Esophagus (tissue), 2 donors: ENCODE results near the gene E2F2. TPM values are rescaled to one million over a fixed set of nuclear protein-coding genes. Genes with fewer than 3 reads are reported as not detected.

Experiments
- H3K27ac ChIP-seq, 2 donors: one replicate each; pipeline ENCODE4 v1.5.1; 2013; ENCODE audit warnings: low read depth in 2 of 2, mild to moderate bottlenecking in 2 of 2, inconsistent platforms in 1 of 2, low read length in 1 of 2, moderate library complexity in 1 of 2
- H3K27me3 ChIP-seq, 2 donors: one replicate each; pipeline ENCODE4 v1.6.1; 2013; ENCODE audit warnings: low read length in 2 of 2, control low read depth in 1 of 2, mild to moderate bottlenecking in 1 of 2; ENCODE audit not compliant: insufficient read depth in 2 of 2, control insufficient read depth in 1 of 2
- H3K36me3 ChIP-seq, 2 donors: one replicate each; pipeline ENCODE4 v1.6.1; 2013; ENCODE audit warnings: low read length in 1 of 2; ENCODE audit not compliant: control insufficient read depth in 2 of 2, insufficient read depth in 2 of 2
- H3K4me1 ChIP-seq, 2 donors: one replicate each; pipeline ENCODE4 v1.6.1; 2013; ENCODE audit warnings: low read length in 1 of 2; ENCODE audit not compliant: control insufficient read depth in 2 of 2, insufficient read depth in 2 of 2
- H3K4me3 ChIP-seq, 2 donors: one replicate each; pipeline ENCODE4 v1.5.1; 2013; ENCODE audit warnings: low read length in 2 of 2, mild to moderate bottlenecking in 2 of 2, low read depth in 1 of 2, moderate library complexity in 1 of 2
- H3K9me3 ChIP-seq, 2 donors: one replicate each; pipeline ENCODE4 v1.6.1; 2013; ENCODE audit warnings: mild to moderate bottlenecking in 2 of 2, low read depth in 1 of 2, low read length in 1 of 2, moderate library complexity in 1 of 2; ENCODE audit not compliant: control insufficient read depth in 2 of 2, insufficient read depth in 1 of 2
- WGBS, 2 donors: extraction: QIAGEN DNeasy Blood & Tissue Kit; methylation state at CpG; one replicate each; pipeline ENCODE4 v1.1.7; 2013; 5-methylcytosine and 5-hydroxymethylcytosine counted together
- polyA plus RNA-seq, 2 donors: library from polyadenylated mRNA; stranded (reverse); fragments of 200-250 nt; gene quantifications; one replicate each; pipeline ENCODE4 v1.2.3, GENCODE V29; 2013
- donor health status: healthy with polysubstance abuse.
- donor health status: Bipolar disorder and iron deficiency.

The E2F2 gene
- polyA plus RNA-seq, 2 donors, result 5.4 to 7.4 TPM

DNA sequence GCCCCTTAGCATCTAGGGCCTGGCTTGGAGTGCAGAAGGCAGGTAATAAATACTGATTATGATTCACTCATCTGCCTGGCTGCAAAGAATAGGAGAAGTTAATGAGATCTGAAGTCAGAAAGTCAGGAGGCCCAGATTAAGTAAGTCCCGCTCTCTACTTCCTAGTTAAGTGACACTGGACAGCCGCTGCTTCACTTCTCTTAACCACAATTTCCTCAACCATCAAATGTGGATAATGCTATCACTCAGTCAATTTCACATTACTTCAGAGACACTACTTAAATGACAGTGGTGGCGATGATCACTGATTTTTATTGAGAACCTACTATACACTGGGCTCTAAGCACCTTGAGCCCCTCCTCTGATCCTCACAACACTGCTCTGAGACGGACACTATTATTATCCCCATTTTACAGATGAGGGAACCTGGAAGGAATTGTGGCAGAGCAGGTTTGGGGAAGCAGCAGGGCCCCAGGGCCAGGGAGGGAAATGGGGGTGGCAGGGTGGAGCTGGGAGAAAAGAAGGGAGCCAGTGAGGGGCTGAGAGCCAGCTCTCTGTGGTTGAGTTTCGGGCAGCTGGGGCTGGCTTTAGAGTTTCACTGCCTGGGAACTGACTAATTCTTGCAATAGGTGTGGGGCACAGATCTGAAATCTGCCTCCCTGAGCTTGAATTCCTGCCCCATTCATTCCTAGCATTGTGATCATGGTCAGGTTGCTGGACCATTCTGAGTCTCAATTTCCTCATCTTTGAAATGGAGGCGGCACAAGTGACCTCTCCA, 2.4 kb upstream of the E2F2 start:
- H3K27me3 ChIP-seq, result no peaks in the 10 kb centered on the region
- 55 to 61% methylated on average over 6 of the region's 6 CpGs for WGBS, 2 donors
- peaks cover 2 to 8% of the 10 kb centered on the region in 2 donors for H3K4me1 ChIP-seq
- peak overlapping the region; percentile 93 to 95 for H3K27ac ChIP-seq
- no peak overlapping the region for H3K4me3 ChIP-seq
- H3K36me3 ChIP-seq, result no peaks in the 10 kb centered on the region
- H3K9me3 ChIP-seq, result no peaks in the 10 kb centered on the region

DNA sequence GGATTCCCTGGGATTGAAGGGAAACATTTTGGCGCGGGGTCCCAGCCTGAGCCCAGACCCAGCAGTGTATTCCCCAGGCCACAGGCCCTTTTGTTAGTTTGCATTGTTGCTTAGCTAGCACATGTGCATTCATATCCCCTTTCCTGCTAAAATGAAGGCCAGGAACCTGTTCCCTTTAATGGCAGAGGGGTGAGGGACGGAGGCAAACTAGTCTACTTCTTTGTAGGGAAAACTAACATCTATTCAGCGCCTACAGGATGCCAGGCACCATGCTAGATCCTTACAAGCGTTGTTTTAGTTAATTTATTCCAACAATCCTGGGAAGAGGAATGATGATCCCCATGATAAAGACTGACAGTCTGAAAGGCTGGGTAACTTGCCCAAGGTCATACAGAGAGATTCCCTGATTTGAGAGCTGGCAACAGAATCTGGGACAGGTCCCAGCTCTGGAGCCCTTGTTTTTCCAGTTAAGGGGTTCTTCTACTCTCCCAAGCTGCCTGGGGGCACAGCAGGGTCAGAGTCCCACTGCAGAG, 595 bp upstream of the E2F2 start:
- no peaks in the 10 kb centered on the region for H3K36me3 ChIP-seq

DNA sequence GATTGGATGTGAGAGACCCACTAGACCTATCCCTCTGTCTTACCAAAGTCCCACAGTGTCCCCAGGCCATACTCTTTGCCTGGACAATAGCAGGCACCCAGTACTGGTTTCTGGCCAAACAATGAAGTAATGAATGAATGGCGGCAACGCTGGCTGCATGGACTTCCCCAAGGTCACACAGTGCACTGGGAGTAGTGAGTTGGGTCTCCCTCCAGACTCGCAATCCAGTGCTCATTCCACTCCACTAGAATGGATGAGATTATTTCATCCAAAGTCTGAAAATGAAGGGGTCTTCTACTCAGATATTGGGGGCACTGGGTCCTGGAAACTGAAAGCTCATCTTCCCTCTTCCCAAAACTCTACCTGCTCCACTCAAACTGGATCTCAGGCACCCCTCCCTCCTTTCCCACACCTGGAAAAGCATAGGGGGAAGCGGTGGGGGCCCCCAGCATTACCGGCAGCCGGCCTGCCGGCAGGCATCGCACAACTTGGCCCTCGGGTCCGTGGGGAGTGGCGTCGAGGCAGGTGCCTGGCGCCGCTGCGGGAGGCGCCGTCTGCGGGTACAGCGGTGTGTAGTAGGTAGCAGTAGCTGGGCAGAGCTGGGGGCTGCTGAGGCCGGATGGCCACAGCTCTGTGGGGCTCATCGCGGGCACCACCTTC, 816 bp downstream of the E2F2 start:
- H3K9me3 ChIP-seq, result no peaks in the 10 kb centered on the region
- H3K27ac ChIP-seq, result peak overlapping the region; percentile 87 to 91
- peaks cover 2 to 28% of the 10 kb centered on the region in 2 donors for H3K4me1 ChIP-seq
- 4 to 5% methylated on average over 22 of the region's 22 CpGs for WGBS, 2 donors
- H3K4me3 ChIP-seq, result peak overlapping the region; percentile 60 to 67
- no peaks in the 10 kb centered on the region for H3K27me3 ChIP-seq
- H3K36me3 ChIP-seq, result no peaks in the 10 kb centered on the region

More for the DNA sequence above, 595 bp upstream of the E2F2 start:
- Histone ChIP-seq H3K4me1 (peaks cover 2 to 21% of the 10 kb centered on the region in 2 donors), H3K27ac (peak overlapping the region; percentile 92 to 93), H3K4me3 (peak overlapping the region in 1 of 2 donors; percentile 33), H3K27me3 (no peaks in the 10 kb centered on the region), H3K9me3 (no peaks in the 10 kb centered on the region)
- WGBS, 2 donors, result 22 to 37% methylated on average over 5 of the region's 5 CpGs

- Histone ChIP-seq H3K9me3 (no peaks in the 10 kb centered on the region), H3K36me3 (no peaks in the 10 kb centered on the region), H3K27me3 (no peaks in the 10 kb centered on the region), H3K27ac (peak overlapping the region; percentile 87 to 91), H3K4me3 (peak overlapping the region; percentile 60 to 67), H3K4me1 (peaks cover 2 to 31% of the 10 kb centered on the region in 2 donors)
- 43 to 44% methylated on average over 8 of the region's 8 CpGs for WGBS, 2 donors
Observed at GRCh38 chr1:23529146-23530086, 1.6 kb downstream of the E2F2 start.

DNA sequence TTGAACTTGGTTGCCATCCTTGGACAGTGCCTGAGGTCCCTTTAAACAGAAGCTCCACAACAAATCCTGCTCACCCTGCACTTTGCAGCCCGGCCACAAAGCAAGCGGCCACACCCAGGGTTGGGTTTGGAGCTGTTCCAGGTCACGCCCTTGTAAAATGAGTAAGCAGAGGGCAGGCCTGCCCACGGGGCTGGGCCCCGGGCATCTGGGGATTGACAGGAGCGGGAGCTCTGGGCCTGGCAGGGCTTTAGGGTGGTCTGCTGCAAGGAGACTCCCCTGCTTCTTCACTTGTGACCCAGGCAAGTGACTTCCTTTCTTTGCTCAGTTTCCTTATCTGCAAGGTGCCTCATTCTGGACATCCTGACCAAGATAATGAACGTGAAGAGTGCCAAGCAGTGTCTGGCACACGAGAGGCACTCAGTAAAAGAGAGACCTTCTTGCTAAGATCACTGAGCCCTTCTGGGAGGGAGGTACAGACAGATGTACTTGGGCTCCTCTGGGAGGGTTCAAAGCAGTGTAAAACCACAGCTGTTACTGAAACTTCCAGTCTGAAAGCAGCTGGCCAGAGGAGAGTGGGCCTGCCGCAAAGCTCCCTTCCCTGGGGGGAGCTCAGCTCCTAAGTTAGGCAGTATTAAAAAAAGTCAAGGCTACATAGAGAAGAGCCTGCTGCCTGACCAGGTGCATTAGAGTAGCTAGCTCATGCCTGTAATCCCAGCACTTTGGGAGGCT, 2.6 kb downstream of the E2F2 start:
- no peak overlapping the region for H3K4me3 ChIP-seq
- H3K27ac ChIP-seq, result peak overlapping the region; percentile 87 to 91
- 7 to 8% methylated on average over 9 of the region's 9 CpGs for WGBS, 2 donors
- H3K9me3 ChIP-seq, result no peaks in the 10 kb centered on the region
- H3K36me3 ChIP-seq, result no peaks in the 10 kb centered on the region
- H3K4me1 ChIP-seq, result peaks cover 2 to 31% of the 10 kb centered on the region in 2 donors
- no peaks in the 10 kb centered on the region for H3K27me3 ChIP-seq

DNA sequence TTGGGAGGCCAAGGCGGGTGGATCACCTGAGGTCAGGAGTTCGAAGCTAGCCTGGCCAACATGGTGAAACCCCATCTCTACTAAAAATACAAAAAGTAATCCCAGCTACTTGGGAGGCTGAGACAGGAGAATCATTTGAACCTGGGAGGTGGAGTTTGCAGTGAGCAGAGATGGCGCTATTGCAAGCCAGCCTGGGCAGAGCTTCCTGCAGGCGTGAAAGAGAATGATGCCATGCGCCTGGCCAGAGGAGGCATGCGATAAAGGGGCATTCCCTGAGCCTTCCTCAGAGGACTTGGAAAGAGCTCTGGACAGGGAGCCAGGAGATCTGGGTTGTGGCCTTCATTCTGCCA, 3.2 kb downstream of the E2F2 start:
- Histone ChIP-seq H3K4me1 (peaks cover 2 to 31% of the 10 kb centered on the region in 2 donors), H3K9me3 (no peaks in the 10 kb centered on the region)
- WGBS, 2 donors, result 46 to 54% methylated on average over 6 of the region's 6 CpGs

DNA sequence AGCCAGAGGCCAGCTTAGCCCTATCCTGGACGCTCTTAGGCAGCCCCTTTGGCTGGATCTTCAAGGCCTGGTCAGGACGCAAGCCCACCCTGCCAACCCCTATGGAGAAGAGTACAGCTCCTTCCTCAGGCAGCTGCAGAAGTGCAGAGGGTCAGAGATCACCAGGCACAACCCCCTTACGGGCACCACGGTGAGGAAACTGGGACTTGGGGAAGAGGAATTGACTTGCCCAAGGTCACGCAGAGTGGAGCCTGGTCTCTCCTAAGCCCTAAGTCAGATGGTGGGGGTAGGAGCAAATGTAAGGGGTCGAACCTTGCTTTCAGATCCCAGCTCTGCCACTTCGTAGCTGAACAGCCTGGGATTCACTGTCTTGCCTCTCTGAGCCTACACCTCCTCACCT, 3.7 kb downstream of the E2F2 start:
- Histone ChIP-seq H3K27me3 (no peaks in the 10 kb centered on the region), H3K4me3 (no peak overlapping the region), H3K36me3 (no peaks in the 10 kb centered on the region), H3K9me3 (no peaks in the 10 kb centered on the region), H3K4me1 (peaks cover 2 to 31% of the 10 kb centered on the region in 2 donors), H3K27ac (peak overlapping the region; percentile 23 to 91)
- WGBS, 2 donors, result 89 to 90% methylated on average over 7 of the region's 7 CpGs

More for the DNA sequence above, 3.2 kb downstream of the E2F2 start:
- no peak overlapping the region for H3K4me3 ChIP-seq
- no peaks in the 10 kb centered on the region for H3K36me3 ChIP-seq
- H3K27me3 ChIP-seq, result no peaks in the 10 kb centered on the region
- peak overlapping the region; percentile 87 to 91 for H3K27ac ChIP-seq

DNA sequence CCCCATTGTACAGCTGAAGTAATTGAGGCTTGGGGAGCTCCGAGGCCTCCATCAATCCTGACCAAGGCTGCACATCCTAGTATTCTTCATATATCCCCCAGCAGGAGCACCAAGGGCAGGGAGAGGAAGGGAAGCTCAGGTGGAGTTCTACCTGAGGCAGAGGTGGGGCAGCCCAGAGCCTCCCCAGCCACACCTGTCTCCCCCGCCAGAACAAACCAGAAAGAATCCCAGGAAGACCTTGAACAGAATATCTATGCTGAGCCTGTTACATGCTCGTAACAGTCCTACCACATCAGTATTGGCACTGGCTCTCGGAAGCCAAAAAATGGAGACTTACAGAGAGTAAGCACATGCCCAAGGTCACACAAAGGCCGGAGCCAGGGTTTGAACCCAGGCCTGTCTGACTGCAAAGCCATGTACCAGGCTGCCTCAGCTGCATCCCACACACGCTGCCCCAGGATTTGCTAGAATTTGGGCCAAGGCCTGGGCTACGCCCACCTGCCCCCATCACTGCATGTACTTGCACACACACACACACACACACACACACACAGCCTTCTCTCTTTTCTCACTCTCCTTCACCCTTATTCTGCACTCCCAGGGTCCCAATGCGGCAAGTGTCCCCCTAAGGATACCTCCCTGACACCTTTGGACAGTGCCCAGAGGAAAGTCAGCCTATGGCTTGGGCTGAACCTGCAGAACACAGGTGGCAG, 4.5 kb downstream of the E2F2 start:
- peak overlapping the region; percentile 24 to 91 for H3K27ac ChIP-seq

More for the DNA sequence above, 4.5 kb downstream of the E2F2 start:
- Histone ChIP-seq H3K9me3 (no peaks in the 10 kb centered on the region), H3K4me3 (no peak overlapping the region), H3K4me1 (peaks cover 2 to 31% of the 10 kb centered on the region in 2 donors), H3K27me3 (no peaks in the 10 kb centered on the region), H3K36me3 (peaks cover 0 to 5% of the 10 kb centered on the region in 2 donors)
- WGBS, 2 donors, result 78 to 82% methylated on average over 8 of the region's 8 CpGs
